Loucy (cell line): ENCODE data around the gene TUB.

Source experiments
- H2AFZ ChIP-seq: fragments of 200-600 bp; sonication (generic); 2 replicates; pipeline ENCODE4 v1.6.0; 2016; ENCODE audit warnings: antibody characterized with exemption, mild to moderate bottlenecking, low read length, moderate library complexity
- H3F3A ChIP-seq: fragments of 200-600 bp; 2 replicates; pipeline ENCODE4 v1.6.0; 2016; ENCODE audit warnings: antibody characterized with exemption, low read depth, mild to moderate bottlenecking
- H3K27me3 ChIP-seq: fragments of 200-600 bp; sonication (generic); 2 replicates; pipeline ENCODE4 v1.6.1; 2014; ENCODE audit warnings: low read length, mild to moderate bottlenecking; ENCODE audit not compliant: insufficient read depth, poor library complexity, severe bottlenecking
- H3K36me3 ChIP-seq: fragments of 200-600 bp; sonication (generic); 2 replicates; pipeline ENCODE4 v1.6.1; 2016; ENCODE audit warnings: low read length; ENCODE audit not compliant: insufficient read depth
- H3K4me1 ChIP-seq: fragments of 200-600 bp; sonication (generic); 2 replicates; pipeline ENCODE4 v1.5.1; 2014; ENCODE audit warnings: low read length, mild to moderate bottlenecking; ENCODE audit not compliant: insufficient read depth, poor library complexity, severe bottlenecking
- H3K4me2 ChIP-seq: fragments of 200-600 bp; sonication (generic); 2 replicates; pipeline ENCODE4 v1.6.0; 2014; ENCODE audit warnings: antibody characterized with exemption, low read length, low read depth, mild to moderate bottlenecking; ENCODE audit not compliant: poor library complexity, severe bottlenecking
- H3K4me3 ChIP-seq: fragments of 200-600 bp; sonication (generic); 2 replicates; pipeline ENCODE4 v1.5.1; 2014; ENCODE audit warnings: low read length, mild to moderate bottlenecking, mixed read lengths; ENCODE audit not compliant: poor library complexity, severe bottlenecking
- H3K79me2 ChIP-seq: fragments of 200-600 bp; sonication (generic); 2 replicates; pipeline ENCODE4 v1.6.1; 2014; ENCODE audit warnings: low read length; ENCODE audit not compliant: insufficient read depth
- H3K9ac ChIP-seq: fragments of 200-600 bp; sonication (generic); 2 replicates; pipeline ENCODE4 v1.6.0; 2014; ENCODE audit warnings: mild to moderate bottlenecking, low read depth, low read length, moderate library complexity; ENCODE audit not compliant: poor library complexity, severe bottlenecking
- H3K9me2 ChIP-seq: fragments of 200-600 bp; sonication (generic); replicated peaks from 2 replicates; pipeline ENCODE4 v1.6.1; 2016; ENCODE audit warnings: low read depth, low read length, mixed read lengths
- H3K9me3 ChIP-seq: fragments of 200-600 bp; sonication (generic); 2 replicates; pipeline ENCODE4 v1.6.1; 2014; ENCODE audit warnings: mild to moderate bottlenecking, antibody characterized with exemption, low read length, low read depth; ENCODE audit not compliant: insufficient read depth
- H4K20me1 ChIP-seq: fragments of 200-600 bp; sonication (generic); 2 replicates; pipeline ENCODE4 v1.6.0; 2014; ENCODE audit warnings: antibody characterized with exemption, low read length, mild to moderate bottlenecking; ENCODE audit not compliant: insufficient read depth, poor library complexity, severe bottlenecking
- EZH2phosphoT487 ChIP-seq: fragments of 200-600 bp; IDR thresholded peaks from 2 replicates; pipeline ENCODE4 v1.6.1; 2018; ENCODE audit warnings: antibody characterized with exemption, mild to moderate bottlenecking, moderate library complexity, borderline replicate concordance
- TF ChIP-seq, protein P1 (sequence below): fragments of 200-600 bp; sonication (generic); conservative IDR thresholded peaks from 2 replicates; pipeline ENCODE4 v1.5.1; 2014; ENCODE audit warnings: mild to moderate bottlenecking, antibody characterized with exemption, low read length

TUB gene, protein sequence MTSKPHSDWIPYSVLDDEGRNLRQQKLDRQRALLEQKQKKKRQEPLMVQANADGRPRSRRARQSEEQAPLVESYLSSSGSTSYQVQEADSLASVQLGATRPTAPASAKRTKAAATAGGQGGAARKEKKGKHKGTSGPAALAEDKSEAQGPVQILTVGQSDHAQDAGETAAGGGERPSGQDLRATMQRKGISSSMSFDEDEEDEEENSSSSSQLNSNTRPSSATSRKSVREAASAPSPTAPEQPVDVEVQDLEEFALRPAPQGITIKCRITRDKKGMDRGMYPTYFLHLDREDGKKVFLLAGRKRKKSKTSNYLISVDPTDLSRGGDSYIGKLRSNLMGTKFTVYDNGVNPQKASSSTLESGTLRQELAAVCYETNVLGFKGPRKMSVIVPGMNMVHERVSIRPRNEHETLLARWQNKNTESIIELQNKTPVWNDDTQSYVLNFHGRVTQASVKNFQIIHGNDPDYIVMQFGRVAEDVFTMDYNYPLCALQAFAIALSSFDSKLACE

DNA sequence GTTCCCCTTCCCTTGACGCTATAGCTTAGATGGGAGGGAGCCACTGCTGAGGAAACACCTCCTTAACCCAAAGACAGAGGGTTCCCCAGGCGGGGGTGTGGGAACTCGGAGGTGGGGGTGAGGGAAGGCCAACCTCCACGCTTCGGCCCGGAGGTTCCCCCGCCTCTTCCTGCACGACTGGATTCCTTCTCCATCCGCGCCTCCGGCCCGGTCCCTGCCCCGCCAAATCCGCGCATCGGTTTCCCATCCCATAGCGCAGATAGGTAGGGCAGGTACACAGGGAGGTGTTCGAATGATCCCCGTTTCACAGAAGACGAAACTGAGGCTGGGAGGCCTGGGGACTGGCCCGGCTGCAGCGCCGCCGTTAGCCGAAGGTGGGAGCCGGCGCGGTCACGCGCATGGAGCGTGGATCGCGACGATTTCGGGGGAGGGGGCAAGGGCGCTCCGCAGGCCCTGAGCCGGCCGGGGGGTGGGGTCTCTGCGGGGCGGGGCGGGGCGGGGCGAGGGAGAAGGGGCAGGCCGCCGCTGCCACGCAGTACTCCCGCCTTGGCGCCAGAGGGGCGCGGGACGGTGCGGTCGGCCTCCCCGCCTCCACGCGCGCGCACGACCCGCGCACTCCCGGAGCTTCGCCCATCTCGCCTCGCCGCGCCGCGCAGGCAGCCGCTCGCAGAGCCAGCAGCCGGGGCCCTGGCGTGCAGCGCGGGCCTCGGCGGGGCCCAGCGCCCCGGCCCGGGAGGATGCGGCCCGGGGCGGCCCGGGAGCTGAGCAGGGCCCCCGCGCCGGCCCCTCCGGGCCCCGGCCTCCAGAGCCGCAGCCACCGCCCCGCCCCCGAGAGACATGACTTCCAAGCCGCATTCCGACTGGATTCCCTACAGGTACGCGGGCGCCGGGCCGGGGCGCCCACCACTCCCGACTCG is at the start of gene TUB:
Gene TUB, plus strand, starts transcription at position 538 of the 917 bp plus-strand sequence. Its CDS starts 300 bp downstream, at position 838.
- TF ChIP-seq, protein P1, sequence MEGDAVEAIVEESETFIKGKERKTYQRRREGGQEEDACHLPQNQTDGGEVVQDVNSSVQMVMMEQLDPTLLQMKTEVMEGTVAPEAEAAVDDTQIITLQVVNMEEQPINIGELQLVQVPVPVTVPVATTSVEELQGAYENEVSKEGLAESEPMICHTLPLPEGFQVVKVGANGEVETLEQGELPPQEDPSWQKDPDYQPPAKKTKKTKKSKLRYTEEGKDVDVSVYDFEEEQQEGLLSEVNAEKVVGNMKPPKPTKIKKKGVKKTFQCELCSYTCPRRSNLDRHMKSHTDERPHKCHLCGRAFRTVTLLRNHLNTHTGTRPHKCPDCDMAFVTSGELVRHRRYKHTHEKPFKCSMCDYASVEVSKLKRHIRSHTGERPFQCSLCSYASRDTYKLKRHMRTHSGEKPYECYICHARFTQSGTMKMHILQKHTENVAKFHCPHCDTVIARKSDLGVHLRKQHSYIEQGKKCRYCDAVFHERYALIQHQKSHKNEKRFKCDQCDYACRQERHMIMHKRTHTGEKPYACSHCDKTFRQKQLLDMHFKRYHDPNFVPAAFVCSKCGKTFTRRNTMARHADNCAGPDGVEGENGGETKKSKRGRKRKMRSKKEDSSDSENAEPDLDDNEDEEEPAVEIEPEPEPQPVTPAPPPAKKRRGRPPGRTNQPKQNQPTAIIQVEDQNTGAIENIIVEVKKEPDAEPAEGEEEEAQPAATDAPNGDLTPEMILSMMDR: no peak
- no peak for TF ChIP-seq EZH2phosphoT487
- H2AFZ ChIP-seq: no peak within 1 kb of the TSS
- H3K4me3 ChIP-seq: no peak within 1 kb of the TSS

DNA sequence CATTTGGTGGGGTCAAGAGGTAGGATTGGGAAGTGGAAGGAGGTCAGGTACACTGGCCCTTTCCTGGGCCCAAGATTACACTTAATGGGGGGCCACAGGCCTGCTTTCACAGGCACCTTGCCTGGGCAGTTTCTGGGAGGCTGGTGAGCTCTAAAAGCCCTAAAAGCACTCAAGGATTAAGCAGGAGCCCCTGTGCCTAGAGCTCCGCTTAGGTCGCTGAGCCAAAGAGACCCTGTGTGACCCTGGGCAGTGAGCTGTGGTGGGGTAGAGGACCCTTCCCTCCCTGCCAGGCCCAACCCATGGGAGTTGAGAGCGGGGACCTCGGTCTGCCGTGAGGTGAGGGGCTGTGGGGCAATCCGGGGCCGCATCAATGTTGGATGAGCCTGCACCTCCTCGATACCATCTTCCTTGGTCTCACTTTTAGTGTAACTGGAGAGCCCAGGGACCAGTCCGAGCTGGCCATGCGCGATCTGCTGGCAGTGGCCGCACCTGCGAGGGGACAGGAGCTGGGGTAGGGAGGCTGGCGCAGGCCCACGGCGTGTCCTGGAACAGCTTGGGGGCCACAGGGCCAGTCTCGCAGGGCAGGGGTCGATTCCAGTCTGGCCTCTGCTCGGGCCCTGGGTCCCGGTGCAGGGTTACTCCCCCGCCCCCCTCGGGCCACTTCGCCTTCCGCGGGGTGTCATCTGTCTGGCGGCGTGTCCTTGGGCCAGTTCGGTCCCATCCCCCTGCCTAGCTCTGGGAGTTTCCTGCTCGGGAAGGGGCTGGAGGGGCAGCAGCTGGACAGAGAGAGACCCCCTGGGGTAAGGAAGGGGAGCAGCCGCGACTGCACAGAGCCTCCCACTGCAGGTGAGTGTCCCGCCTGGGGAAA is 49.5 kb upstream of the TUB start:
- Histone ChIP-seq H3K36me3 (no peaks in the 10 kb centered on the region), H2AFZ (no peak overlapping the region), H3F3A (no peaks in the 10 kb centered on the region), H3K4me3 (no peak overlapping the region), H3K9ac (no peak overlapping the region), H3K27me3 (no peaks in the 10 kb centered on the region), H3K4me1 (peaks cover 7% of the 10 kb centered on the region), H4K20me1 (no peaks in the 10 kb centered on the region), H3K4me2 (no peak overlapping the region), H3K9me3 (no peaks in the 10 kb centered on the region), H3K79me2 (no peaks in the 10 kb centered on the region), H3K9me2 (no peaks in the 10 kb centered on the region)
- TF ChIP-seq, protein P1: no peak

More for the DNA sequence above, at the start of gene TUB:
- Histone ChIP-seq H3K9me2 (no peaks in the 10 kb centered on the region), H3K36me3 (no peaks in the 10 kb centered on the region), H3F3A (no peaks in the 10 kb centered on the region), H4K20me1 (no peaks in the 10 kb centered on the region), H3K27me3 (no peaks in the 10 kb centered on the region), H3K9ac (no peak within 1 kb of the TSS), H3K9me3 (no peaks in the 10 kb centered on the region), H3K79me2 (no peaks in the 10 kb centered on the region), H3K4me2 (no peak within 1 kb of the TSS), H3K4me1 (no peaks in the 10 kb centered on the region)

DNA sequence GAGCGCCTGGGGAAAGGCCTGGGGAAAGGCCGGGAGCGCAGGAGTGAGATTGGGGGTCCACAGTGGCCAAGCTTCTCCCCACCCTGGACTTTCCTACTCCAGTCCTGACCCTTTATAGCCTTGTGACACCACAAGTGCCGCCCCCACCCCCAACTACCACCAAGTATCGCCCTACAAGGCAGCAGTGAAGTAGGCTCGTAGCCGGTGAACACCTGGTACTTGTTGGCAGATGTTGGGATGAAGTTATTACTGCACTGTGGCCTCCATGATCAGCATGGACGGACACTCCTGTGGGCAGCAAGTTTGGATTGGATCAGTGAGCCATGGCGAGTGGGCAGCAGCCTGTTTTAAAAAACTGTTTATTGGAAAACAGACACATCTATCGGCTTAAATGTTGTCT is 48.9 kb upstream of the TUB start:
- no peak for TF ChIP-seq EZH2phosphoT487
- TF ChIP-seq, protein P1: no peak
- Histone ChIP-seq H3K27me3 (no peaks in the 10 kb centered on the region), H3K4me2 (no peak overlapping the region), H3K9ac (no peak overlapping the region), H3K9me2 (no peaks in the 10 kb centered on the region), H3K79me2 (no peaks in the 10 kb centered on the region), H2AFZ (no peak overlapping the region; the same call in 1 of the 2 replicates), H4K20me1 (no peaks in the 10 kb centered on the region), H3K36me3 (no peaks in the 10 kb centered on the region), H3K9me3 (no peaks in the 10 kb centered on the region), H3K4me1 (peaks cover 6% of the 10 kb centered on the region), H3F3A (no peaks in the 10 kb centered on the region), H3K4me3 (no peak overlapping the region)
